HG02588 (cell line): ENCODE data around the gene TMEM238.

ENCODE experiments used
- ATAC-seq: cut with Tn5 transposase; IDR thresholded peaks from one replicate; pipeline ENCODE4 v1.9.1; 2021; ENCODE audit warnings: mild to moderate bottlenecking, moderate library complexity; ENCODE audit not compliant: unreplicated experiment

The TMEM238 gene

DNA sequence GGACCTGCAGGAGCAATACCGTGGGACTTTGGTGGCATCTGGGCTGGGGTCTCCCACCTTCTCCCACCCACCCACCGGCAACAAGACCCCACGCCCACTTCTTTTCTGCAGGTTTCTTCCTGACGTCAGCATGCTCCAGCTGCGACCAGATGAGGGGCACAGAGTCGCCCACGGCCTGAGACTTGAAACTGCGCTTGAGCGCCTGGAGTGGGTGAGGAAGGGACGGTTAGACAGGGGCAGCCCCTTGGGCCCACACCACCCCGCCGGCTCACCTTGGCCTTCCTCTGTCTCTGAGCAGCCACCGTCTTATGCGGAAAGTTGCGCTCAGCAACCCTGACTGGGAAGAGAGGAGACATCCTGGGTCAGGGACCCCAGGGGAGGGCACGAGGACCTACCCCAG is 23.2 kb downstream of the TMEM238 start:
- ATAC-seq: no peak

DNA sequence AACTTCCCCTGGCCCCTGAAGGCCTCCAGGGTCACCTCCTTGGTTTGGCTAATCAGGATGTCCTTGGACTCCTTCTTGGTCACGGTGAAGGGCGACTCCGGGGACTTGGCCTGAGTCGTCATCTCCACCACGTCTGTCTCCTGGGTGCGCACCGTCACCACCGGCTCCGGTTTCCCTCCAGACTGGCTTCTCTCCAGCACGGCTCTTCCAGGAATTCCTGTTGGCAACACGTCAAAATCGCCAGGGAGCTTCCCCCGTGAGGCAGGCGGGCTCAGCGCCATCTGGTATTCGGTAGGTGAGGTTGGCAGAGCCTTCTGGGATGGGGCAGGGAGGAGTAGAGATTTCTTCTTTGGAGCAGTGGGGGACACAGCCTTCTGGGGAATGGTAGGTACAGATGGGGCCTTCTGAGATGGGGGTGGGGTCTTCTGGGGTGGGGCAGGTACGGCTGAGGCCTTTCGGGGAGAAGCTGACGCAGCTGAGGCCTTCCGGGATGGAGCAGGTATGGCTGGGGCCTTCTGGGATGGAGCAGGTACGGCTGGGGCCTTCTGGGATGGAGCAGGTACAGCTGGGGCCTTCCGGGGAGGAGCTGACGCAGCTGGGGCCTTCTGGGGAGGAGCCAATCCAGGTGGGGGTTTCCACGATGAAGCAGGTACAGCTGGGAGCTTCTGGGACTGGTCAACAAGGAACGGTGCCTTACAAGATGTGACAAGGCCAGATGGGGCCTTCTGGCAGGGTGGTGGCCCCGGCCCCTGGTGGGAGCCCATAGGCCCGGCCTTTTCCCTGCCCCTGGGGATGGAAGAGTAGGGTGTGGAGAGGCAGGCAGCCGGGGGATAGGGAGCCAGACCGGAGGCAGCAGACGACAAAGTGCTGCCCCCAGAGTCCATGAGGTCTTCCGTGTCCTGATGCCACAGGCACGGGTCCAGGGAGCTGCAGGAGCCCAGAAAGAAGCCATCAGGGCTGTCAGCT is 24.9 kb downstream of the TMEM238 start:
- ATAC-seq: no peak

DNA sequence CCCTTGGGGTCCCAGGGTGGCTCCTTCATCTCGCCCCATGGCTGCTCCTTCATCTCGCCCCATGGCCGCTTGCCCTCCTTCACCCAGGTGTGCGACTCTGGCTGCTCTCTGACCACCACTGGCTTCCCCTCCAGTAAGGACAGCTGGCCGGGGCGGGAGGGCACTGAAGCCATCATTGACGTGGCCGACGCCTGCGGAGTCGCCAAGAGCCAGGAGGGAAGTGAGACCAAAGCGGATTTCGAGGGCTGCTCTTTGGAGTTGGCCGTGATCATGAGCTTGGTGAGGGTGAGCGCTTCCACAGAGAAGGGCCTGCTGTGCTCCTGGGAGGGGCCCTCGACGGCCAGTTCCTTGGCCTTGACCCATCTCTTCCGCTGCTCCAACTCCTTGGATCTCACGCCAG is 25.6 kb downstream of the TMEM238 start:
- no peak for ATAC-seq

DNA sequence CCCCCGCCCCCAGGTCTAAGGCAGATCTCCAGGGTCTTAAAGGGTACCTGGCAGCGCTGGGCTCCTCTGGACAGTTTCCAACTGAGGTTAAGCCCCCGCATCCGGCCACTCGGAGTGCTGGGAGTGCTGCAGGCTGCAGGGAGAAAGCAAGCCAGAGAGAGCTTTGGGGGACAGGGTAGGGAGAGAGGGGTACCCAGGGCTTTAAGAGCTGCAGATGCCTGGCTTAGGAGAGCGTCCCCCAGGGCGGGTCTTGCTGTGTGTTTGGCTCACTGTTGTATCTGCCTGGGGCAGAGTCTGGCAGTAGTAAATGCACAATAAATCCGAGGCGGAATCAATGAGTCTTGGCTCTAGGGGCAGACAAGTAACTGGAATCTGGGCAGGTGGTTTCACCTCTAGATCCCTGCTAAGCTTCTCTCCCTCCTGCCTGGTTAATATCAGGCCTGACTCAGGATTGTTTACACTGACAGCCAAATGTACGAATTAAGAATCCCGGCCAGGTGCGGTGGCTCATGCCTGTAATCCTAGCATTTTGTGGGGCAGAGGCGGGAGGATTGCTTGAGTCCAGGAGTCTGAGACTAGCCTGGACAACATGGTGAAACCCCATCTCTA is 28.8 kb downstream of the TMEM238 start:
- no peak for ATAC-seq

DNA sequence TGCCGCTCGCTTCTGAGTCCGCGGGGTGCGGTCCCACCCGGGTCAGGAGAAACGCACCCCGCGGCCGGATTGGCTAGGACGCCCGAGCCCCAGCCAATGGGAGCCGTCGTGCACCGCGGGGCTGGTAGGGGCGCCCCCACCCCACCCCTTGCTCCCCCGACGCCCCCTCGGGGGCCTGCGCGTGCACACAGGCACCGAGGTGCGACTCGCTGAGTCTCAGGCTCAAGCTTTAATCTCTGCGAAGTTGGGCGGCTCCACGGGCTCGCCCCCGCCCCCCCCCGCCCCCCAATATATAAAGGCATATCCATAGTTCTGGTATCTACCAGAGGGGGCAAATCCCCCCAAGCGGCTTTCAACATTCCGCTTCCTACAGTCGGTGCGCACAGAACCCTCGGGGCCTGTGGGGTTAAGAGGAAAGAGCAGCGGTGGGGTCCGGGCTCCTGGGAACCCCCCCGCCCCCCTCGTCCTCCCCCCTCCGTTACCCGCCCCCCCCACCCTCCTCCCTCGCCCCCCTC is 29.3 kb downstream of the TMEM238 start, which contains the start of gene COX6B2:
COX6B2 (minus strand) TSS at position 22 of the 515 bp plus-strand sequence. CDS start 198 bp downstream, outside the sequence.
- ATAC-seq: no peak

DNA sequence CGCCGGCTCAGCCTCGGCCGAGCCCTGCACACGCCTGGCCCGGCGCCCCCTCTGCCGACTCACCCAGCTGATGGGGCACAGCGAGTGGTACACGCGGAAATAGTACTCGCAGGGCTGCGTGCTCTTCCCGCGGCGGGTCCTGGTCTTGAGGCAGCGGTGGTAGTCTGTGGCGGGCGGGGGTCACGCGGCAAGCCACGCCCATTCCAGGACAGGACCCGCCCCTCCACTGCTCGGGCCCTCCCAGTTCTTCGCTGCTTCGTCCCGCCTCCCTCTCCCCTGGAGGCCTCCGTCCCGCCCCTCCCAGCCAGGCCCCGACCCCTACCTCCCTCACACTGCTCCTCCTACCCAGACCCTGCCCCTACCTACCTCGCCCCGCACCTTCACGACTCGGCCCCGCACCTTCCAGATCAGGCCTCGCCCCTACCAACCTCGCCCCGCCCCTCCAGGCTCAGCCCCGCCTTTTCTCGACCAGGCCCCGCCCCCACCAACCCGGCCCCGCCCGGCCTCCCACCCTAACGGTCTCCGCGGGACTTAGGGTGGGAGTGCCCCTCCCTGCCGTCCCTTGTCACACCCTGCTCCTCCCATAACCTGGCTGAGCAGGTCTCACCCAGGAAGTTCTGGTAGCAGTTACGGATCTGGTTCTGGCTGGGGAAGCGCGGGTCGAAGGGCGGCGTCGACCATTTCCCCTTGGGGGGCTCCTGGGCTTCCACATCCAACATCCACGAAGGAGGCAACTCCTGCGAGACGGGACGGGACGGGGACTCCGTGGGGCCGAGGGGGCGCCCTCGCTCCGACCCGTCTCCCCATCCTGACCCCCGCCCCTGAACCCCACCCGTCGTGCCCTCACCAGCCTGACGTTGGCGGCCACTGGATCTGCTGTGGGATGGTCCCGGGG is 30.0 kb downstream of the TMEM238 start:
- ATAC-seq: no peak

DNA sequence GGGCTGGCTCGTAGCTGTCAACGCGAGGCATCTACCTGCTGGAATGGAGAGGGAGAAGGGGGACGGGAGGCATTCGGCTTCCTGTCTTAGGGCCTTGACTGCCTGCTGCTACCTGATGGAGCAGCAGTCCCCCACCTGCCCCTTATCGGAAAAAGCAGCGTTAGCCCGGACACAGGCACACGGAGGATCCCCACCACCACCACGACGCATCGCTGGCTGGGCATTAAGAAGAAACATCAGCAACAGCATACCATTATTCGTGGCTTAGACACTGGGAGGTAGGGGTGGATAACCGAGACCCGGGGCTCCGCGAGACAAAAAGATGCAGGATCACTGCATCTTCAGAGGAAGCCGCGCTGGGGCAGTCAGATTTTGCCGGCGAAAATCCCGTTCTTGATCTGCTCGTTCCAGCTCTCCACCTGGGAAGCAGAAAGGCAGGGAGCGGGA is 30.7 kb downstream of the TMEM238 start:
- ATAC-seq: no peak

DNA sequence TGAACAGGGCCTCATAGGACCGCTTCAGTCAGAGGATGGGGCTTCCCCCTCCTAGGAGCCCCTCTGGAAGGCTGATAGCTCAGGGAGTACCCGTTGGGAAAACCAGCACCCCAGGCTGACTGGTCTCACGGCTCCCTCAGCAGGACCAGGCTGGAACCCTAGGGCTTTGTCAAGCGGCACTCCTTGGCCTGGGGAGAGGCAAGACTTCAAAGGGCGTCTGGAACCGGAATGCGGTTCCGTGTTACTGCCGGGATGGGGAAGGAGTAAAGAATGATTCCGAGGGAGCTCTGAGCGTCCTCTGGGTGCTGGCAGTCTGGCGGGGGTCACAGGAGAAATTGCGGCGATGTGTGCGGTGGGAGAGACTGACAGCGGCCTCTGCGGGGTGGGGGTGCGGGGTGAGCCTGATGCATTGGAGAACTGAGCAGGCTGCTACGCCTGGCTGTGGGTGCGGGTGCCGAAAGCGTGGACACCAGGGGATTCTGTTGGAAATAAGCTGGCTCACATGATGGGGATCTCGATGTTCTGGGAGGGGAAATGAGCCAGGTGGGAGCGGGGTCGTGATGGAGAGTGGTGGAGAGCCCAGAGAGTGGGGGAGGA is 31.4 kb downstream of the TMEM238 start:
- no peak for ATAC-seq

DNA sequence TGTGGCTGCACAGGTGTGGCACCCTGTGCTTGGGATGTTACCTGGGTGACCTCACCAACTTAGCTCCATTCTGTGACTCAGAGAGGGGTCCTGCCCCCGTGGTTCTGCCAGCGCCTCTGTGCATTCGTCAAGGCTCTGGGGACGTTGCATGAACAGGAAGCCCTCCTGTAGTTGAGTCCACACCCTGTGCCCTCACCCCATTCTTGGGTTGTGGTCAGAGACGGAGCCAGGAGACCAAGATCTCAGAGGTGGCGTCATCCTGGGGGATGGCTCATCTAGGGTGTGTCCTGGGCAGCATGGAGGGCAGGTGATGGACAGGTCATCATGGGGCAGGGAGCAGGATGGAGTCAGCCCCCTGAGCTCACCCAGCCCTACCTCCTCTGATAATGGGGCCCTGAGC is 32.1 kb downstream of the TMEM238 start:
- ATAC-seq: no peak

DNA sequence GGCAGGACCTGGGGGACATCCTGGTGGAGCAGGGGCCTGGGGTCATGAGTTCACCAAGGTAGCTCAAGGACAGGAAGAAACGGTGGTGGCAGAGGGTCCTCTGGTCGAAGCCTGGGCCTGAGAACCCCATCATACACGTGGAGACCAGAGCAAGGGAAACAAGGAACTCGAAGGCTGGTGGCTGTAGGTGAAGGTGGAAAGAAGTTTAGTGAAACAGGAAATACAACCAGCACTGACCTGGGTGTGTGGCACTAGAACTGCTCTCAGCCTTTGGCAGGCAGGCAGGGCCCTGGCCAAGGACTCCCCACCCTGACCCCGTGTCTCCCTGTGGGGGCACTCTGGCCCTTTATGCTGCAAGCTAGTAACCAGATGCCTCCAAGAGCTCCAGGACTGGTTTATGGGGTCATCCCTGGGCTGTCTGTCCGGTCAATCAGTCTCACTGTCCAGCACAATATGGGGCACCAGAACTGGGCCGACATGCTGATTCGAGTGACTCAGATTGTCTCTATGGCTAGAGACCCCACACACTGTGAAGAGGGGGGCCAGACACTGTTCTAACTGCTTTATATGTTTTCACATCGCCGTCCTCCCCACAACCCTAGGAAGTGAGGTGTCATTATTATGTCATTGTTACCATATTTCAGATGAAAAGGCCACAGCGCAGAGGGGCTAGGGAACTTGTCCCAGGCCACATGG is 33.3 kb downstream of the TMEM238 start:
- no peak for ATAC-seq

DNA sequence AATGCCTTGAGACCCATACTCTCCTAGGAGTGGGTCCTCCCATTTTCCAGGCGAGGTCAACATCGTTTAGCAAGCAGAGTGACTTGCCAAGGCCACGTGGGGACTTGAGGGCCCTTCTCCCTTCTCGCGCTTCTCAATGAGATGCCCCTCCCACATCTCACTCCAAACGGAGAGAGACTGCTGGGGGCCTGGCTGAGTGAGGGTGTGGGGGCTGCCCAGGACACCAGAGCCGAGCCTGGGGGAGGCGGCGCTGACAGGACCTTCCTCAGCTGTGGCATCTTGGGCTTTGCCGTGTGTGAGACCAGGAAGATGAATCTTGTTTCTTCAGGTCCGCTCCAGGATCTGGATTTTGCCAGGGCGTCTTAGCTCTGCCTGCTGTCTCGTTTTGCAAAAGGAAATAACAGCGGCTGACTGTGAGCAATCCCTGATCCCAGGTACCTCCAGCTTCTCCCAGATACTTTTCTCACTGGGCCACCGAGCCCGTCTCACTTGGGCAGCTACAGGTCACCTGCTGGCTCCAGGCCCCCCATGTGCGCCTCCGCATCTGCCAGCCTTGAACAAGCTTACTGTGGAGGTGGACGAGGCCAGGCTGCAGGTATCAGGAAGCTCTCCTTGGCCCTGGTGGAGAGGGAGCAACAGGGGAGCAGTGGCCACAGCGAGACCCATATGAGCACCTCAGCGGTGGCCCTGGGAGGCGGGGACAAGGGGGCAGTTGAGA is 35.6 kb downstream of the TMEM238 start:
- ATAC-seq: no peak

DNA sequence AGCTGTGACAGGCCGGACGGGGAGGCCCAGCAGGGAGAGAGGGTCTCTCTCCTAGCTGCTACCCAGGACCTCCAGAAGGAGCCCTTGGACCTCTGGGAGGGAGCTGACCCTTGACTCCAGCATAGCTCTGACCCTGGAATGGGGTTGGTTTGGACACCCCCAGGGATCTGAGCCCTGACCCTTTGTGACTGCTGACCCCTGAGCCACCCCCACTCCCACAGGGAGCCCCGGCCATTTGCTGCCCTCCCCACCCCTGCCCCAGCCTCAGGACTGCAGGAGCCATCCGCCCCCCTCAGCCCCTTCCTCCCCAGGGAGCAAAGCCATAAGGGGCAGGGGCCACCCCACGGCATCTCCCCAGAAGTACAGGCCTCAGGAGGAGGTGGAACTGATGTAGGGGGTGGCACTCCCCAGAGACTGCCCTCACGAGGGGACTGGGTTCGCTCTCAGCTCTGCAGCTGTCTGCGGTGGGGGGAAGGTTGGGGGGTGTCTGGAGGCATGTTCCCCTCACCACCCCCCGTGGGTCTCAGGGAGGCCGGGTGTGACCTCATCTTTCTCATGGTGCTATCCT is 36.6 kb downstream of the TMEM238 start:
- no peak for ATAC-seq

DNA sequence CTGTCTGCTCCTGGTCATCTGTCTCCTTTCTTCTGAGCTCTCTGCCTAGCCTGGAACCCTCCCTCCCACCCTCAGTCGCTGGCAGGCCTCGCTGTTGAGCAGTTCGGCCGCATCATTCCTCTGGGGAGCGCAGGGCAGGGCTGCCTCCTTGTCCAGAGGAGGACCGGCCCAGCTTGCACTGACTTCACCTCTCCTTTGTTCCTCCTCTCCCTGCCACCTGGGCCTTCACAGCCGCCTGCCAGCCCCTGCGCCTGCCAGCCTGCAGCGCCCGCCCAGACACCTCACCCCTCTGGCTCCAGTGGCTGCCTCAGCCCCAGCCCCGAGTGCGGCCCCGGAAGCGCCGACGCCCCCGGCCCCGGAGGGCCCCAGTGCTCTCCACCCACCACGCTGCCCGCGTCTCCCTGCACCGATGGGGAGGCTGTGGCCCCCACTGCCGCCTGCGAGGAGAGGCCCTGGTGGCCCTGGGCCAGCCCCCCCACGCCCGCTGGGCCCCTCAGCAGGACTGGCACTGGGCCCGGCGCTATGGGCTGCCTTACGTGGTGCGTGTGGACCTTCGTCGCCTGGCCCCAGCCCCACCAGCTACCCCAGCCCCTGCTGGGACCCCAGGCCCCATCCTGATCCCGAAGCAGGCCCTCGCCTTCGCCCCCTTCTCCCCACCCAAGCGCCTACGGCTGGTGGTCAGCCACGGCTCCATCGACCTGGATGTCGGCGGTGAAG is 37.2 kb downstream of the TMEM238 start:
- no peak for ATAC-seq

DNA sequence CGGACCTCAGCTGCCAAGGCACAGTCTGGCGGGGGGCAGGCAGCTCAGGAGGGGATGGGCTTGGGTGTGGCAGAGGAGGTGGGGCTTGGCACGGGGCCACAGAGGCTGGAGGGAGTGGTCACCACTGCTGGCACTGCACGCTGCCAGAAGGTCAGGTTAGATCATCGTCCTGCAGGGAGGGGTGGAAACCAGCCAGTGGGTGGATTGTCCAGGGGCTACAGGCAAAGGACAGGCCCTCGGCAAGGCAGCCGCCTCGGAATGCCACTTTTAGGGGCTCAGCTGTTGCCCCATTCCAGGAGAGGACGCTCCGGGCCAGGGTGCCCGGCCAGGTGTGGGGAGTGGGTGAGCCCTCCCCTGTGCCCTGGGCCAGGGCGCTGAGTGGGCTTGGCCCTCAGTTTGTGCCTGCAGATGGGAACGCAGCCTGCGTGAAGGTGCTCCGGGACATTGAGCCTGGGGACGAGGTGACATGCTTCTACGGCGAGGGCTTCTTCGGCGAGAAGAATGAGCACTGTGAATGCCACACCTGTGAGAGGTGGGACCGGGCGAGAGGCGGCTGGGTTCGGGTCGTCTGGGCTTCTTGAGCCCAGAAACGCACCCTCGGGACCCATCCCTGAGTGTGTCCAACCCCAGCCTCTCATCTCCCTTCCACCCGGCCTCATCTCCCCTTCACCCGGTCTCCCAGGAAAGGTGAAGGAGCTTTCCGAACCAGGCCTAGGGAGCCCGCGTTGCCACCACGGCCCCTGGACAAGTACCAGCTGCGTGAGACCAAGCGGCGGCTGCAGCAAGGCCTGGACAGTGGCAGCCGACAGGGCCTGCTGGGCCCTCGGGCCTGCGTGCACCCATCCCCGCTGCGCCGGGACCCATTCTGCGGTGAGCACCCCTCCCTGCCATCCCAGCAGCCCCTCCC is 38.0 kb downstream of the TMEM238 start:
- no peak for ATAC-seq

DNA sequence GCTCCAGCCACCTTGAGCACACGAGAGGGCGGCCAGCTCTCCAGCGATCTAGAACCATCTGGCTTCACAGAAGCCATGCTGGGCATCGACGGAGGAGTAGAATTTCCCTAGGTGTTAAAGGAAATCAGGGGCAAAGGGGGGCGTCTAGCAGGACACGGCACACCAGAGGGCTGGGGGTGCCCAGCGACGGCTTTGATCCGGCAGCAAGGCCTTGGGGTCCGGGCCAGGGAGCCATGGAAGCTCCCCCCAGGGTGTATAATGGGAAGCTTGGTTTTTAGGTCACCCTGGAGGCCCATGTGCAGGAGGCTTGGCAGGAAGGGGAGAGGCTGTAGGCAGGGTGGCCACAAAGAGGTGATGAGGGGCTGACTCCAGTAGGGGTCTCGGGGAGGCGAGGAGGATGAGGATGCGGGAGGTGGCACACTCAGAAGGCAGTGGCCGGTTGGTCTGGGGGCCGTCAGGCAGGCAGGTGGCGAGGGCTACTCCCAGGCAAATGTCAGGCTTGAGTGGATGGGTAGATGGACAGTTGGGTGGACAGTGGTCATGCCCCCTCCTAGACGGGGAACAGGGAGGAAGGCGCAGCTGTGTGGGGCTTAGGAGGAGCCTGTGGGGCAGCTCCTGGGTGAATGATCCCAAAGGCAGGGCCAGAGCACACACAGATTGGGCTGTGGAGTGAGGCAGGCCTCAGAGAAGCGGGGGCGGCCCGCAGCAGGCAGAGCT is 38.8 kb downstream of the TMEM238 start:
- no peak for ATAC-seq

DNA sequence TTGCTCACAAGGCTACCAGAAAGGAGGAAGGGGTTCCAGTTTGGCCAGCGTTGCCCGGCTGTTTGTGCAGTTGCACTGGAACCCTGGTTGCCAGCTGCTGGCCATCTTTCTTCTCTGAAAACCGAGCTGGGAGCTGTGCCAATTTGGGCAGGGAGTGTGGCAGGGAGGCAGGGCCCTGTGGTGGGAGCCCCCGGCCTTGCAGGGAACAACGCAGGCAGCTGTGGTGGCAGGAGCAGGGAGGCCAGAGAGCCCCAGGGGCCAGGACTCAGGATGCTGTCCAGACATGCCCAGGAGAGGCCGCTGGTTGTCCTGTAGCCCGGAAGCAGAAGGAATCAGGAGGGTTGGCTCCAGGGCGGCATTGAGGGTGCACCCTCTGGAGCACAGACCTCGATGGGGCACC is 39.6 kb downstream of the TMEM238 start:
- no peak for ATAC-seq
